ENCODE measurements around the gene SRSF3. TPM values are rescaled to one million over a fixed set of nuclear protein-coding genes. Genes with fewer than 3 reads are reported as not detected.
"Not testable (repeated sequence)": the region's sequence is repeated elsewhere in the genome, so short reads cannot be mapped to it uniquely, and the experiment has no call there.

SRSF3 gene
- total RNA-seq, 2 donors from 2014 or later, result 638 to 646 TPM

DNA sequence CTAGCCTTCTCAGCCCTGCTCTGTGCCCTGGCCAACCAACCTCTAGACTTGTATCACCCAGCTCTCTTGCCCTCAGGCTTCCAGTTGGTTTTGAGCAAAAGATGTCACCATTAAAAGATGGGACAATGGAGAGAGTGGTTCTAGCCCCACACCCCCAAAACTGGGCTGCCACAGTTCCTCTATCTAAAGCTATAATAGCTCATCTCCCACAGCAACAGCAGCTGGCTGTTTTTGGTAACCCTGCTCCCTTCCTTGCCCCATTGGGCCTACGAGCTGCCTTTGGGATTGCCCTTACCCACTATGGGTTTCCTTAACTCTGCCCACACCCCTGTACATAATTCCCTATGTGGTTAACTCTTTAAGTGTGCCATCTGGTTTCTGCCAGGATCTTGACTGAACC is 7.6 kb upstream of the SRSF3 start:
- H3K27ac Mint-ChIP-seq, result no peak overlapping the region
- DNase-seq (no peak), ATAC-seq (no peak)
- no peaks in the 10 kb centered on the region for H3K27me3 Mint-ChIP-seq
- H3K9me3 ChIP-seq (ENCODE audit: control insufficient read depth, low read length, poor library complexity, severe bottlenecking), result no peaks in the 10 kb centered on the region
- no peak overlapping the region for H3K4me3 Mint-ChIP-seq
- no peaks in the 10 kb centered on the region for H3K36me3 Mint-ChIP-seq (ENCODE audit: low read depth)
- peaks cover 2% of the 10 kb centered on the region for H3K4me1 Mint-ChIP-seq

GRCh38 chr6:36589025-36589400 is 5.1 kb upstream of the SRSF3 start:
- H3K4me3 Mint-ChIP-seq; H3K27me3 Mint-ChIP-seq; H3K36me3 Mint-ChIP-seq (ENCODE audit: low read depth); DNase-seq; H3K9me3 ChIP-seq (ENCODE audit: control insufficient read depth, low read length, poor library complexity, severe bottlenecking); ATAC-seq; H3K27ac Mint-ChIP-seq: not testable (repeated sequence)
- H3K4me1 Mint-ChIP-seq, result peaks cover 12% of the 10 kb centered on the region

- ATAC-seq (no peak), DNase-seq (no peak)
- Mint-ChIP-seq H3K36me3 (ENCODE audit: low read depth) (peaks cover 5% of the 10 kb centered on the region), H3K27me3 (no peaks in the 10 kb centered on the region), H3K4me1 (peaks cover 16% of the 10 kb centered on the region), H3K4me3 (no peak overlapping the region), H3K27ac (peak overlapping the region; percentile 9)
- H3K9me3 ChIP-seq (ENCODE audit: control insufficient read depth, low read length, poor library complexity, severe bottlenecking), result no peaks in the 10 kb centered on the region
These were observed 3.9 kb upstream of the SRSF3 start for GRCh38 chr6:36590237-36590636.

GRCh38 chr6:36592221-36592655 is 1.9 kb upstream of the SRSF3 start:
- Mint-ChIP-seq H3K27ac (peak overlapping the region; percentile 97), H3K27me3 (no peaks in the 10 kb centered on the region), H3K4me3 (peak overlapping the region; percentile 84), H3K36me3 (ENCODE audit: low read depth) (peaks cover 12% of the 10 kb centered on the region), H3K4me1 (peaks cover 27% of the 10 kb centered on the region)
- DNase-seq (no peak), ATAC-seq (no peak)
- H3K9me3 ChIP-seq (ENCODE audit: control insufficient read depth, low read length, poor library complexity, severe bottlenecking), result peaks cover 2% of the 10 kb centered on the region

GRCh38 chr6:36593569-36594028 is 563 bp upstream of the SRSF3 start:
- DNase-seq (peak in 2 of 3 donors; percentile 32), ATAC-seq (peak; percentile 33)
- Mint-ChIP-seq H3K27me3 (no peaks in the 10 kb centered on the region), H3K36me3 (ENCODE audit: low read depth) (peaks cover 15% of the 10 kb centered on the region), H3K4me3 (peak overlapping the region; percentile 90), H3K27ac (peak overlapping the region; percentile 97), H3K4me1 (peaks cover 31% of the 10 kb centered on the region)
- H3K9me3 ChIP-seq (ENCODE audit: control insufficient read depth, low read length, poor library complexity, severe bottlenecking), result peaks cover 2% of the 10 kb centered on the region

DNA sequence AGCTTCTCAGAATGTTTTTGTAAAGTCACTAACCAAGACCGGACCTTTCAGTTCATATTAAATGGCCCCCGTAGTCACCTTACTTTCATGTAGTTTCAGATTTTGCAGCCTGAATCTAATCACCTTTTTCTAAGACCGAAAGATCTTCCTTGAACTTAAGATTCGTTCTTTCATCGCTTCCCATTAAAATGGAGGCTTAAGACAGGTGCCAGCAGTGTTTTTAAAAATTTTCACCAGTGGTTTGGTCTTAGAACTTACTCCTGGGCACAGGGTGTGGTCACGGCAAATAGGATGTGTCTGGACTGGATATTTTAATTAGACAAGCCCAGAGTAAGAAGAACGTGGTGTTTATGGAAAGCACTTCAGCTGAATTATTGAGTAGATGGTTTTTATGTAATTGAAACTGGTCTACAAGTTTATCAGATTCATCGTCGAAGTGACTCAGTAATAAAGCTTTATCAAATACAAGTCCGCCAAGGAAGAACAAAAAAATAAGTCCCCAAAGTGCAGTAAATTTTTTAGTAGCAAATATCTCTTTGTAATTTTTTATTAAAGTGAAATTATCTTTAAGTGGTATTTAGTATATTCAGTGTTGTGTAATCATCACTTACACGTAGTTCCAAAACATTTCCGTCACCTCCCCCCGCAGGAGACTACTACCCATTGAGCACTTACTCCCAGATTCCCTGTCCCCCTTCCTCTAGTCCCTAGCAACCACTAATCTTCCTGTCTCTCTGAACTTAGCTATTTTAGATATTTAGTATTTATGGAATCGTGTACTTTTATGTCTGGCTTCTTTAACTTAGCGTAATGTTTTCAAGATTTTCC is 868 bp downstream of the SRSF3 start:
- H3K9me3 ChIP-seq (ENCODE audit: control insufficient read depth, low read length, poor library complexity, severe bottlenecking), result peaks cover 2% of the 10 kb centered on the region
- H3K27ac Mint-ChIP-seq, result peak overlapping the region; percentile 97
- peaks cover 45% of the 10 kb centered on the region for H3K4me1 Mint-ChIP-seq
- DNase-seq (no peak), ATAC-seq (no peak)
- H3K36me3 Mint-ChIP-seq (ENCODE audit: low read depth), result peaks cover 25% of the 10 kb centered on the region
- H3K4me3 Mint-ChIP-seq, result peak overlapping the region; percentile 90
- H3K27me3 Mint-ChIP-seq, result no peaks in the 10 kb centered on the region

GRCh38 chr6:36596356-36596755 is 2.2 kb downstream of the SRSF3 start:
- H3K4me1 Mint-ChIP-seq, result peaks cover 47% of the 10 kb centered on the region
- H3K9me3 ChIP-seq (ENCODE audit: control insufficient read depth, low read length, poor library complexity, severe bottlenecking), result peaks cover 2% of the 10 kb centered on the region
- DNase-seq, result no peak
- H3K4me3 Mint-ChIP-seq, result peak overlapping the region; percentile 90
- no peaks in the 10 kb centered on the region for H3K27me3 Mint-ChIP-seq
- no peak for ATAC-seq
- H3K36me3 Mint-ChIP-seq (ENCODE audit: low read depth), result peaks cover 26% of the 10 kb centered on the region
- peak overlapping the region; percentile 97 for H3K27ac Mint-ChIP-seq

- no peak for DNase-seq
- peak overlapping the region; percentile 97 for H3K27ac Mint-ChIP-seq
- H3K4me3 Mint-ChIP-seq, result peak overlapping the region; percentile 90
- peaks cover 2% of the 10 kb centered on the region for H3K9me3 ChIP-seq (ENCODE audit: control insufficient read depth, low read length, poor library complexity, severe bottlenecking)
- H3K4me1 Mint-ChIP-seq, result peaks cover 45% of the 10 kb centered on the region
- no peak for ATAC-seq
- no peaks in the 10 kb centered on the region for H3K27me3 Mint-ChIP-seq
- H3K36me3 Mint-ChIP-seq (ENCODE audit: low read depth), result peaks cover 26% of the 10 kb centered on the region
These were observed 3.6 kb downstream of the SRSF3 start for GRCh38 chr6:36597775-36598174.

GRCh38 chr6:36598326-36598725 is 4.2 kb downstream of the SRSF3 start:
- Mint-ChIP-seq H3K36me3 (ENCODE audit: low read depth) (peaks cover 26% of the 10 kb centered on the region), H3K27me3 (no peaks in the 10 kb centered on the region), H3K4me3 (peak overlapping the region; percentile 88), H3K27ac (peak overlapping the region; percentile 97), H3K4me1 (peaks cover 45% of the 10 kb centered on the region)
- peaks cover 2% of the 10 kb centered on the region for H3K9me3 ChIP-seq (ENCODE audit: control insufficient read depth, low read length, poor library complexity, severe bottlenecking)
- no peak for DNase-seq
- ATAC-seq, result no peak

DNA sequence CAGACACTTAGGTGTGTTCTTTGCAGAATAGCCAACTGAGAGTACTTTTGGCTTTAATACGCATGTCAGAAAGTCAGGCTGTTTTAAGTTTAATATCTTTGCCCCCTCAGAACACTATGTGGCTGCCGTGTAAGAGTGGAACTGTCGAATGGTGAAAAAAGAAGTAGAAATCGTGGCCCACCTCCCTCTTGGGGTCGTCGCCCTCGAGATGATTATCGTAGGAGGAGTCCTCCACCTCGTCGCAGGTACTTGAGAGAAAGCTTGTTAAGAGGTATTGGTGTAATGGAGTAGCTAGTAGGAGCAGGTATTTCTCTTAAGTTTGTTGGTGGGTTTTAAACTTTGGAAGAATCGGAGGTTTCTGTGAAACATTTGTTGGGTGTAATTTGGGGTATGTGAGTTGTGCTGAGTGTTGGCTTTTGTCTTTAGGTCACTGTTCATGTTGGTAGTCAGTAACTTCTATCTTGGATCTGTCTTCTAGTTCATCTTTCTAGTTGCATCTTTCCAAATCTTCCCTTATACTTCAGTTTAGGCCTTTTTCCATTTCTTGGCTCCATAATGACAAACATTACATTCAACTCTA is 4.7 kb downstream of the SRSF3 start:
- H3K27ac Mint-ChIP-seq, result peak overlapping the region; percentile 97
- H3K4me3 Mint-ChIP-seq, result peak overlapping the region; percentile 88
- peaks cover 2% of the 10 kb centered on the region for H3K9me3 ChIP-seq (ENCODE audit: control insufficient read depth, low read length, poor library complexity, severe bottlenecking)
- no peak for ATAC-seq
- DNase-seq, result no peak
- peaks cover 44% of the 10 kb centered on the region for H3K4me1 Mint-ChIP-seq
- peaks cover 26% of the 10 kb centered on the region for H3K36me3 Mint-ChIP-seq (ENCODE audit: low read depth)
- H3K27me3 Mint-ChIP-seq, result no peaks in the 10 kb centered on the region

DNA sequence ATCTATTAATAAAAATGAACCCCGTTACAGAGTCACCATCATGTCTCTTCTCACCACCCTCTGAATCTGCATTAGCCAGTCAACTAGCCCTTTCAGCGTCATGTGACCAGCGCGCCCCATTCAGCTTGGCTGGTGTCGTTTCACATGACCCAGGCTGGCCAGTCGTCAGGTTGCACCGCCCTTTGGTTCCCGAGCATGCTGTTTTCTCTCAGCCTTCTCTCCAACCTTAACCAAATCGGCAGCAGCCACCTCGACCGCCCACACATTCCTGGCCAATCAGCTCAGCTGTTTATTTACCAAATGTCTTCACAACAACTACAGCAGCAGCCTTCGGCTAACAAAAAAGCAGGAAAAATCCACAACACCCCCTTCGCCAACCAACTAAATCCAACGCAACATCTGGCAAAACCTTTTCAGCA is 5.6 kb downstream of the SRSF3 start:
- DNase-seq (peak; percentile 47 to 57 (median 50)), ATAC-seq (peak; percentile 56)
- Mint-ChIP-seq H3K4me3 (peak overlapping the region; percentile 88), H3K4me1 (peaks cover 45% of the 10 kb centered on the region), H3K27me3 (no peaks in the 10 kb centered on the region), H3K27ac (peak overlapping the region; percentile 97), H3K36me3 (ENCODE audit: low read depth) (peaks cover 23% of the 10 kb centered on the region)
- peaks cover 2% of the 10 kb centered on the region for H3K9me3 ChIP-seq (ENCODE audit: control insufficient read depth, low read length, poor library complexity, severe bottlenecking)

GRCh38 chr6:36600564-36601146 is 6.5 kb downstream of the SRSF3 start:
- Mint-ChIP-seq H3K27me3 (no peaks in the 10 kb centered on the region), H3K36me3 (ENCODE audit: low read depth) (peaks cover 18% of the 10 kb centered on the region), H3K4me3 (peak overlapping the region; percentile 88), H3K4me1 (peaks cover 50% of the 10 kb centered on the region), H3K27ac (peak overlapping the region; percentile 97)
- DNase-seq, result no peak
- no peak for ATAC-seq
- peaks cover 2% of the 10 kb centered on the region for H3K9me3 ChIP-seq (ENCODE audit: control insufficient read depth, low read length, poor library complexity, severe bottlenecking)

GRCh38 chr6:36601818-36602217 is 7.7 kb downstream of the SRSF3 start:
- Mint-ChIP-seq H3K36me3 (ENCODE audit: low read depth) (peaks cover 16% of the 10 kb centered on the region), H3K4me3 (peak overlapping the region; percentile 88), H3K27ac (peak overlapping the region; percentile 97), H3K4me1 (peaks cover 48% of the 10 kb centered on the region)
- not testable (repeated sequence) for H3K9me3 ChIP-seq (ENCODE audit: control insufficient read depth, low read length, poor library complexity, severe bottlenecking); H3K27me3 Mint-ChIP-seq; DNase-seq
- ATAC-seq, result peak; percentile 65
